Measurements from ENCODE around the gene RRP7A. TPM values are rescaled to one million over a fixed set of nuclear protein-coding genes. Genes with fewer than 3 reads are reported as not detected.
"Not testable (repeated sequence)": the region's sequence is repeated elsewhere in the genome, so short reads cannot be mapped to it uniquely, and the experiment has no call there.

The RRP7A gene
- polyA plus RNA-seq, 4 donors = 21.8 to 34.7 (median 32.6) TPM

GRCh38 chr22:42536634-42537033, 17.0 kb upstream of the RRP7A start:
- not testable (repeated sequence) for DNase-seq (ENCODE audit: low read depth in 4 of 4, low spot score in 3 of 4)

- DNase-seq (ENCODE audit: low read depth in 4 of 4, low spot score in 3 of 4) = no peak
Observed at GRCh38 chr22:42536166-42536565, 16.6 kb upstream of the RRP7A start.

- not testable (repeated sequence) for DNase-seq (ENCODE audit: low read depth in 4 of 4, low spot score in 3 of 4)
Observed at GRCh38 chr22:42535082-42535731, 15.6 kb upstream of the RRP7A start.

- DNase-seq (ENCODE audit: low read depth in 4 of 4, low spot score in 3 of 4) = no peak
Observed at GRCh38 chr22:42533638-42533977, 14.0 kb upstream of the RRP7A start.

GRCh38 chr22:42531401-42532084, 11.9 kb upstream of the RRP7A start:
- DNase-seq (ENCODE audit: low read depth in 4 of 4, low spot score in 3 of 4) = not testable (repeated sequence)

GRCh38 chr22:42529435-42529834, 9.8 kb upstream of the RRP7A start:
- DNase-seq (ENCODE audit: low read depth in 4 of 4, low spot score in 3 of 4) = not testable (repeated sequence)

- DNase-seq (ENCODE audit: low read depth in 4 of 4, low spot score in 3 of 4) = no peak
Observed at GRCh38 chr22:42528591-42529307, 9.2 kb upstream of the RRP7A start.

- no peak for DNase-seq (ENCODE audit: low read depth in 4 of 4, low spot score in 3 of 4)
Observed at GRCh38 chr22:42522546-42522945, 3.0 kb upstream of the RRP7A start.

GRCh38 chr22:42521228-42521546, 1.6 kb upstream of the RRP7A start:
- no peak for DNase-seq (ENCODE audit: low read depth in 4 of 4, low spot score in 3 of 4)

- DNase-seq (ENCODE audit: low read depth in 4 of 4, low spot score in 3 of 4) = not testable (repeated sequence)
Observed at GRCh38 chr22:42518638-42519524, 715 bp downstream of the RRP7A start.

- DNase-seq (ENCODE audit: low read depth in 4 of 4, low spot score in 3 of 4) = not testable (repeated sequence)
Observed at GRCh38 chr22:42517103-42517502, 2.5 kb downstream of the RRP7A start.

- DNase-seq (ENCODE audit: low read depth in 4 of 4, low spot score in 3 of 4) = no peak
Observed at GRCh38 chr22:42515896-42516295, 3.7 kb downstream of the RRP7A start.

GRCh38 chr22:42515304-42515703, 4.3 kb downstream of the RRP7A start:
- DNase-seq (ENCODE audit: low read depth in 4 of 4, low spot score in 3 of 4) = not testable (repeated sequence)

- DNase-seq (ENCODE audit: low read depth in 4 of 4, low spot score in 3 of 4) = not testable (repeated sequence)
Observed at GRCh38 chr22:42514331-42514730, 5.3 kb downstream of the RRP7A start.

GRCh38 chr22:42512273-42512990, 7.2 kb downstream of the RRP7A start:
- not testable (repeated sequence) for DNase-seq (ENCODE audit: low read depth in 4 of 4, low spot score in 3 of 4)

GRCh38 chr22:42511401-42511891, 8.2 kb downstream of the RRP7A start:
- no peak for DNase-seq (ENCODE audit: low read depth in 4 of 4, low spot score in 3 of 4)

GRCh38 chr22:42509548-42509947, 10.0 kb downstream of the RRP7A start:
- no peak for DNase-seq (ENCODE audit: low read depth in 4 of 4, low spot score in 3 of 4)

GRCh38 chr22:42508975-42509364, 10.6 kb downstream of the RRP7A start:
- DNase-seq (ENCODE audit: low read depth in 4 of 4, low spot score in 3 of 4) = not testable (repeated sequence)

- DNase-seq (ENCODE audit: low read depth in 4 of 4, low spot score in 3 of 4) = not testable (repeated sequence)
Observed at GRCh38 chr22:42508327-42508974, 11.1 kb downstream of the RRP7A start.

- no peak for DNase-seq (ENCODE audit: low read depth in 4 of 4, low spot score in 3 of 4)
Observed at GRCh38 chr22:42500836-42501179, 18.8 kb downstream of the RRP7A start.
